NOMO-1 treated with dmso at 0.1 percent for 144 hours (cell line): ENCODE data around the gene RAB18.
"Not testable (repeated sequence)": the region's sequence is repeated elsewhere in the genome, so short reads cannot be mapped to it uniquely, and the experiment has no call there.

ENCODE experiments used
- DNase-seq: peaks from one replicate; lab custom pipeline; 2025; ENCODE audit not compliant: unreplicated experiment; lab: John Stamatoyannopoulos, UW

The RAB18 gene

GRCh38 chr10:27504808-27505460 is 830 bp downstream of the RAB18 start:
- DNase-seq: no peak

GRCh38 chr10:27505537-27505936 is 1.4 kb downstream of the RAB18 start:
- not testable (repeated sequence) for DNase-seq

- DNase-seq: no peak
Measured at GRCh38 chr10:27506280-27506679, 2.2 kb downstream of the RAB18 start.

GRCh38 chr10:27512548-27512947 is 8.4 kb downstream of the RAB18 start:
- DNase-seq: no peak

GRCh38 chr10:27513451-27514191 is 9.5 kb downstream of the RAB18 start:
- no peak for DNase-seq

- DNase-seq: no peak
Measured at GRCh38 chr10:27514243-27514642, 10.1 kb downstream of the RAB18 start.

- no peak for DNase-seq
Measured at GRCh38 chr10:27518261-27518660, 14.2 kb downstream of the RAB18 start.

- DNase-seq: no peak
Measured at GRCh38 chr10:27525819-27526218, 21.7 kb downstream of the RAB18 start.

GRCh38 chr10:27526242-27526641 is 22.1 kb downstream of the RAB18 start:
- no peak for DNase-seq

- no peak for DNase-seq
Measured at GRCh38 chr10:27527666-27528295, 23.7 kb downstream of the RAB18 start.

GRCh38 chr10:27529010-27529783 is 25.1 kb downstream of the RAB18 start:
- DNase-seq: no peak

- no peak for DNase-seq
Measured at GRCh38 chr10:27530477-27530876, 26.4 kb downstream of the RAB18 start.

- no peak for DNase-seq
Measured at GRCh38 chr10:27531336-27531847, 27.3 kb downstream of the RAB18 start.

- no peak for DNase-seq
Measured at GRCh38 chr10:27534161-27534700, 30.1 kb downstream of the RAB18 start.

GRCh38 chr10:27535317-27535716 is 31.2 kb downstream of the RAB18 start:
- DNase-seq: no peak

- no peak for DNase-seq
Measured at GRCh38 chr10:27536437-27536836, 32.3 kb downstream of the RAB18 start.

GRCh38 chr10:27537166-27537565 is 33.1 kb downstream of the RAB18 start:
- DNase-seq: no peak

- no peak for DNase-seq
Measured at GRCh38 chr10:27537787-27538186, 33.7 kb downstream of the RAB18 start.

GRCh38 chr10:27540672-27541071 is 36.6 kb downstream of the RAB18 start:
- no peak for DNase-seq

GRCh38 chr10:27541796-27542729 is 38.0 kb downstream of the RAB18 start:
- DNase-seq: no peak
